Measurements from ENCODE around the gene TBC1D1. TPM values are rescaled to one million over a fixed set of nuclear protein-coding genes. Genes with fewer than 3 reads are reported as not detected.

Gene TBC1D1
- total and polyA plus RNA-seq, 12 donors, result 85.4 to 153 (median 106) TPM

DNA sequence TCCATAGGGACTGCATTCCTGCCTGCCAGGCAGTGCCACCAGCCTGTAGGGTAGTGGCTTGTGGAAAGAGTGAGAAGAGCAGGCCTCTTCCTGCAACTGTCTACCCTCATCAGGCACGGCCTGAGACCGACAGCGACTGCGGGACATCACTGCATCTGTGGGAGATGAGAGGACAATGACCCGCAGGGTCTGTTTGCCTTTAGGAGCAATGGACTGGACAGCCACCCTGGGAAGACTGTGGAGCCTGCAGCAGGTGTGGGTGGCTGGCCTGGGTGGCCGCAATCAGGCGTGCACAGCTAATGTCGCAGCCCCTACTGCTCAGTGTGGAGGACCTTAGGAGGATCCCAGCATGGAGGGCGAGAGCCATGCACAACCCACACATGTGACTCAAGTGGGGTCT is 297.3 kb downstream of the TBC1D1 start:
- Histone ChIP-seq H3K4me3 (no peak overlapping the region), H3K36me3 (no peaks in the 10 kb centered on the region), H3K4me1 (peaks cover 4 to 34% (median 17%) of the 10 kb centered on the region in 9 donors), H3K27me3 (no peaks in the 10 kb centered on the region), H3K27ac (no peak overlapping the region), H3K9me3 (no peaks in the 10 kb centered on the region)
- TF ChIP-seq, protein P1, sequence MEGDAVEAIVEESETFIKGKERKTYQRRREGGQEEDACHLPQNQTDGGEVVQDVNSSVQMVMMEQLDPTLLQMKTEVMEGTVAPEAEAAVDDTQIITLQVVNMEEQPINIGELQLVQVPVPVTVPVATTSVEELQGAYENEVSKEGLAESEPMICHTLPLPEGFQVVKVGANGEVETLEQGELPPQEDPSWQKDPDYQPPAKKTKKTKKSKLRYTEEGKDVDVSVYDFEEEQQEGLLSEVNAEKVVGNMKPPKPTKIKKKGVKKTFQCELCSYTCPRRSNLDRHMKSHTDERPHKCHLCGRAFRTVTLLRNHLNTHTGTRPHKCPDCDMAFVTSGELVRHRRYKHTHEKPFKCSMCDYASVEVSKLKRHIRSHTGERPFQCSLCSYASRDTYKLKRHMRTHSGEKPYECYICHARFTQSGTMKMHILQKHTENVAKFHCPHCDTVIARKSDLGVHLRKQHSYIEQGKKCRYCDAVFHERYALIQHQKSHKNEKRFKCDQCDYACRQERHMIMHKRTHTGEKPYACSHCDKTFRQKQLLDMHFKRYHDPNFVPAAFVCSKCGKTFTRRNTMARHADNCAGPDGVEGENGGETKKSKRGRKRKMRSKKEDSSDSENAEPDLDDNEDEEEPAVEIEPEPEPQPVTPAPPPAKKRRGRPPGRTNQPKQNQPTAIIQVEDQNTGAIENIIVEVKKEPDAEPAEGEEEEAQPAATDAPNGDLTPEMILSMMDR (IDR thresholded peaks at IDR 0.05), result no peak
- no peak for ATAC-seq
- intact Hi-C loops (cut with DNase I), result loop anchor here in 2 of 10 donors (5.0 kb wide), 1 partner anchor 124 kb away; no protein-coding TSS in a partner anchor
- no peak for DNase-seq
- 87 to 99% methylated on average over 9 of the region's 9 CpGs for WGBS, 2 donors

DNA sequence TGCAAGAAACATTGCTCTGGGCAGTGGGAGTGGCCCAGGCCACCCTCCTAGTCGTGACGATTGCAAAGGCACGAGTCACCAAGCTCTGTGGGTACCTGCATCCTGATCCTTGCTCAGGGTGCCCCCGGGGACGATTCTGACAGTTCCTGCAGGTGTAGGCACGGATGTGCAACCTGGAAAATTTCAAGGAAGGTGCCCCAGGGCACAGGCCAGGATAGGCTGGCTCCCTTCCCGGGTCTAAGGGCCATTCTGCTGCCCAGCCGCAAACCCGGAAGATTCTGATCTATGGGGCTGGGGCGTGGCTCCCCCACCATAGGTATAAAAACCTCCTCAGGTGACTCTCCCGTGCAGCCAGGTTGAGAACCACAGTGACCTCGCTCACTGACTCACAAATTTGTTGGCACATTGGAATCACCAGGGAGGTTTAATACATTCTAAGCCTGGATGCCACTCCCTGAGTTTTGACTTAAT is 297.8 kb downstream of the TBC1D1 start:
- Histone ChIP-seq H3K9me3 (no peaks in the 10 kb centered on the region), H3K27me3 (no peaks in the 10 kb centered on the region), H3K36me3 (no peaks in the 10 kb centered on the region), H3K27ac (no peak overlapping the region), H3K4me1 (peaks cover 4 to 39% (median 17%) of the 10 kb centered on the region in 9 donors), H3K4me3 (no peak overlapping the region)
- no peak for ATAC-seq
- intact Hi-C loops (cut with DNase I), result loop anchor here in 2 of 10 donors (5.0 kb wide), 1 partner anchor 124 kb away; no protein-coding TSS in a partner anchor
- DNase-seq, result no peak
- WGBS, 2 donors, result 81 to 82% methylated on average over 12 of the region's 12 CpGs
- TF ChIP-seq, protein P1 (IDR thresholded peaks at IDR 0.05), result no peak

Other genes with a start within 250 kb of the TBC1D1 start
- 10 to 100 TPM; 18.1 to 39.9 (median 27.6) TPM for gene RELL1, start 204.7 kb upstream of the TBC1D1 start, total RNA-seq
- 1 to 10 TPM; 2.3 to 2.4 TPM for gene RELL1, start 204.7 kb upstream of the TBC1D1 start, polyA plus RNA-seq
- 10 to 100 TPM in 5 of 10 donors, 1 to 10 TPM in 5; 5.9 to 16.4 (median 9.9) TPM for gene PGM2, start 64.4 kb upstream of the TBC1D1 start, total RNA-seq
- 1 to 10 TPM; 6.2 to 8.6 TPM for gene PGM2, start 64.4 kb upstream of the TBC1D1 start, polyA plus RNA-seq
- 1 to 10 TPM in 1 of 10 donors, under 1 TPM in 7, not detected in 2; 0.55 to 1.0 (median 0.87) TPM for gene PTTG2, start 69.3 kb downstream of the TBC1D1 start, total RNA-seq
- gene PTTG2, start 69.3 kb downstream of the TBC1D1 start, polyA plus RNA-seq, result 1 to 10 TPM; 1.2 to 1.6 TPM